Vagina (tissue), 2 donors: ENCODE measurements around the gene IVD. TPM values are rescaled to one million over a fixed set of nuclear protein-coding genes. Genes with fewer than 3 reads are reported as not detected.
"Not testable (repeated sequence)": the region's sequence is repeated elsewhere in the genome, so short reads cannot be mapped to it uniquely, and the experiment has no call there.

Experiments used
- DNase-seq, 2 donors: peaks; one replicate each; pipeline ENCODE4 v3.0.0-alpha.2; 2017; ENCODE audit errors: extremely low spot score in 2 of 2
- H3K27ac ChIP-seq: fragments of 200-600 bp; sonication (generic); one replicate; pipeline ENCODE4 v1.5.1; 2019
- H3K27me3 ChIP-seq: fragments of 200-600 bp; sonication (generic); one replicate; pipeline ENCODE4 v1.5.1; 2019
- H3K36me3 ChIP-seq, 2 donors: fragments of 200-600 bp; sonication (generic); one replicate each; pipeline ENCODE4 v1.5.1; 2017 to 2019
- H3K4me1 ChIP-seq: fragments of 200-600 bp; sonication (generic); one replicate; pipeline ENCODE4 v1.5.1; 2019
- H3K4me3 ChIP-seq, 2 donors: fragments of 200-600 bp; sonication (generic); 1 replicate in 1 of 2; 2 replicates in 1 of 2; pipeline ENCODE4 v1.5.1; 2016 to 2019
- H3K9me3 ChIP-seq: fragments of 200-600 bp; sonication (generic); one replicate; pipeline ENCODE4 v1.5.1; 2019
- POLR2A ChIP-seq, 2 donors: fragments of 450-650 bp; IDR thresholded peaks; one replicate each; pipeline ENCODE4 v1.6.1; 2017; ENCODE audit warnings: antibody characterized with exemption in 2 of 2, mild to moderate bottlenecking in 2 of 2, moderate library complexity in 2 of 2
- POLR2AphosphoS5 ChIP-seq, 2 donors: sonication (generic); formaldehyde crosslinking; IDR thresholded peaks; one replicate each; pipeline ENCODE4 v1.9.0; 2017; ENCODE audit warnings: antibody characterized with exemption in 2 of 2, mild to moderate bottlenecking in 2 of 2, low read depth in 1 of 2; ENCODE audit not compliant: insufficient read depth in 1 of 2
- intact Hi-C: fragments of 100-400 bp; cut with DNase I; formaldehyde crosslinking; loops from one replicate; pipeline ENCODE4 v1.15.1; 2023
- total RNA-seq: library from RNA; depleted of rRNA; stranded (reverse); fragments of >200 nt; gene quantifications from one replicate; pipeline ENCODE4 v1.2.3, GENCODE V29; 2016
- TF ChIP-seq, protein P1 (sequence below), 3 experiments: fragments of 450-650 bp in 2 of 3; fragments of 200-600 bp in 1 of 3; sonication (generic) in 1 of 3; IDR thresholded peaks; one replicate each; pipeline ENCODE4 v1.5.1; 2017 to 2019; ENCODE audit warnings: antibody characterized with exemption in 3 of 3, mild to moderate bottlenecking in 2 of 3, moderate library complexity in 2 of 3

Gene IVD
- total RNA-seq, 1 donor from 2014 or later = 30.4 TPM

DNA sequence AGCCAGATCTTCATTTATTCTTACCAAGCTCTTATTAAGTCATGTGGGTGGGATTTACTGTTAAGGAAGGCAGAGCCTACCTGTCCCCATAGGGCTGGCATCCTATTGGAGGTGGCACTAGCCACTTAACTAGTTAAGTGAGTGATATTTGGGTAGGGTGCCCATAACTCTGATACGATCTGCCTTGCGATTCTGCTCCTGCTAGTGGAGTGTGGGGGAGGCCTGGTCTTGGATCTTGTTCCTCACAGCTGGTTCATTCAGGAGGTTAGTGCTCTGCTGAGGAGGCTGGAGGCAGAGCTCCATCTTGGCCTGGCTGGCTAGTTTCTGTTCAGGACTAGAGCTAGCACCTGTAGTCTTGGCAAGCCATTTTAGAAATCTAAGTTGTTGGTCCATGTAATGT, 44.5 kb downstream of the IVD start:
- Histone ChIP-seq H3K4me1 (peaks cover 58% of the 10 kb centered on the region), H3K27ac (no peak overlapping the region)
- intact Hi-C loops = no loop called here

DNA sequence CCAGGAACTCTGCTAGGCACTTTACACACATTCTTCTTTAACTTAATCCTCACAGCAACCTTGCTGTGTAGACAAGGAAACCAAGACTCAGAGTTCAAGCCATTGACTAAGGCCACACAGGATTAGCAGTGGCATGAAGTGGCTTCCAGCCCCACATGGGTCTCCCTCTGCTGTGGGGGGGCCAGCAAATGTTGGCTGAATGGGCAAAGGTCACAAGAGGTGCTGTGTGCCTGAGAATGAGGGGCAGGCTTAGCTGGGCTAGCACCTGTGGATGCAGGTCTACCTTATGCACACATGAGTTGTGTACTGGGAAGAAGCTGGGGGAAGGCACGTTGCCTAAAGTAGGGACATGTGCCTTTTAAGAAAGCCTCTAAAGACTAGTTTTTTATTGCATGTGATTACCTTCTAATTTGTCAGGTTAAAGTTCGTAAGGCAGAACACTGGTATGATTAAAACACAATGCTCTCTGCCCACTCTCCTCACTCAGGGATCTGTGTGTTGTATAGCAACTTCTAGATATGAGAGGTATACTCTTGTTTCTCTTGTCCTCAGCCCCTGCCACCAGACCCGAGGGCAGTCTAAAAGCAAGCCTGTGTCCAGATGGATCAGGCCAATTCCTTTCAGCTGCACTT, 46.0 kb downstream of the IVD start:
- H3K36me3 ChIP-seq = no peaks in the 10 kb centered on the region
- TF ChIP-seq, protein P1, sequence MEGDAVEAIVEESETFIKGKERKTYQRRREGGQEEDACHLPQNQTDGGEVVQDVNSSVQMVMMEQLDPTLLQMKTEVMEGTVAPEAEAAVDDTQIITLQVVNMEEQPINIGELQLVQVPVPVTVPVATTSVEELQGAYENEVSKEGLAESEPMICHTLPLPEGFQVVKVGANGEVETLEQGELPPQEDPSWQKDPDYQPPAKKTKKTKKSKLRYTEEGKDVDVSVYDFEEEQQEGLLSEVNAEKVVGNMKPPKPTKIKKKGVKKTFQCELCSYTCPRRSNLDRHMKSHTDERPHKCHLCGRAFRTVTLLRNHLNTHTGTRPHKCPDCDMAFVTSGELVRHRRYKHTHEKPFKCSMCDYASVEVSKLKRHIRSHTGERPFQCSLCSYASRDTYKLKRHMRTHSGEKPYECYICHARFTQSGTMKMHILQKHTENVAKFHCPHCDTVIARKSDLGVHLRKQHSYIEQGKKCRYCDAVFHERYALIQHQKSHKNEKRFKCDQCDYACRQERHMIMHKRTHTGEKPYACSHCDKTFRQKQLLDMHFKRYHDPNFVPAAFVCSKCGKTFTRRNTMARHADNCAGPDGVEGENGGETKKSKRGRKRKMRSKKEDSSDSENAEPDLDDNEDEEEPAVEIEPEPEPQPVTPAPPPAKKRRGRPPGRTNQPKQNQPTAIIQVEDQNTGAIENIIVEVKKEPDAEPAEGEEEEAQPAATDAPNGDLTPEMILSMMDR (IDR thresholded peaks at IDR 0.05) = no peak
- TF ChIP-seq POLR2AphosphoS5 (IDR thresholded peaks at IDR 0.05; ENCODE audit: insufficient read depth in 1 of 2, low read depth in 1 of 2) (no peak), POLR2A (IDR thresholded peaks at IDR 0.05) (no peak)
- no peak overlapping the region for H3K4me3 ChIP-seq
- intact Hi-C loops = no loop called here
- peaks cover 61% of the 10 kb centered on the region for H3K4me1 ChIP-seq
- H3K27ac ChIP-seq = no peak overlapping the region
- DNase-seq = no peak
- H3K27me3 ChIP-seq = no peaks in the 10 kb centered on the region
- H3K9me3 ChIP-seq = no peaks in the 10 kb centered on the region

More for the DNA sequence above, 44.5 kb downstream of the IVD start:
- no peak for DNase-seq
- no peaks in the 10 kb centered on the region for H3K27me3 ChIP-seq
- H3K36me3 ChIP-seq = no peaks in the 10 kb centered on the region
- no peaks in the 10 kb centered on the region for H3K9me3 ChIP-seq
- no peak overlapping the region for H3K4me3 ChIP-seq
- TF ChIP-seq POLR2A (IDR thresholded peaks at IDR 0.05) (no peak), POLR2AphosphoS5 (IDR thresholded peaks at IDR 0.05; ENCODE audit: insufficient read depth in 1 of 2, low read depth in 1 of 2) (no peak)
- TF ChIP-seq, protein P1 (IDR thresholded peaks at IDR 0.05) = no peak

GRCh38 chr15:40452296-40453090, 46.9 kb downstream of the IVD start:
- Histone ChIP-seq H3K27ac (no peak overlapping the region), H3K36me3 (no peaks in the 10 kb centered on the region), H3K27me3 (no peaks in the 10 kb centered on the region), H3K4me1 (peaks cover 68% of the 10 kb centered on the region), H3K4me3 (no peak overlapping the region), H3K9me3 (no peaks in the 10 kb centered on the region)
- intact Hi-C loops = no loop called here
- TF ChIP-seq, protein P1 (IDR thresholded peaks at IDR 0.05) = no peak
- no peak for TF ChIP-seq POLR2AphosphoS5 (IDR thresholded peaks at IDR 0.05; ENCODE audit: insufficient read depth in 1 of 2, low read depth in 1 of 2)
- no peak for TF ChIP-seq POLR2A (IDR thresholded peaks at IDR 0.05)
- DNase-seq = no peak

DNA sequence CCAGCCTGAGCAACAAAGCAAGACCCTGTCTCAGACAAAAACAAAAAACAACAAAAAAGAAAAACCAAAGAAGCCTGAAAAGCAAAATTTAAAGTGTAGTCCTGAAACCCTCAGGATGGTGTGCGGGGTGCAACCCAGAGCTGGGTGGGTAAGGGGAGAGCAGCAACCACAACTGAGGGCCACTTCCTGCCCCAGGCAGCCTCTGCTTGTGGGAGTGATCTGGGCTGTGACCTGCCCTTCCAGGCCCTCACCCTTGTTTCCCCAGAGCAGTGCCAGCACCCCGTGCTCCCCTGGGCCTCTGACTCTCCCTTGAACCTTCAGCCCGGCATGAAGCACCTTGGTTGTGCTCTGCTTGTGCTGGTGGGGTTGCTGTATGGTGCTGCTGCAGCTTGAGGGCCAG, 48.3 kb downstream of the IVD start:
- intact Hi-C loops, H3K4me3 ChIP-seq, H3K27me3 ChIP-seq, DNase-seq, H3K9me3 ChIP-seq, H3K27ac ChIP-seq, H3K36me3 ChIP-seq: not testable (repeated sequence)
- peaks cover 68% of the 10 kb centered on the region for H3K4me1 ChIP-seq

GRCh38 chr15:40454904-40455391, 49.4 kb downstream of the IVD start:
- DNase-seq = no peak
- Histone ChIP-seq H3K4me1 (peaks cover 68% of the 10 kb centered on the region), H3K27ac (no peak overlapping the region)

More at GRCh38 chr15:40454904-40455391, 49.4 kb downstream of the IVD start:
- intact Hi-C loops = no loop called here
- TF ChIP-seq, protein P1 (IDR thresholded peaks at IDR 0.05) = no peak
- TF ChIP-seq POLR2A (IDR thresholded peaks at IDR 0.05) (no peak), POLR2AphosphoS5 (IDR thresholded peaks at IDR 0.05; ENCODE audit: insufficient read depth in 1 of 2, low read depth in 1 of 2) (no peak)
- peaks cover 0 to 15% of the 10 kb centered on the region in 2 donors for H3K36me3 ChIP-seq
- H3K4me3 ChIP-seq = no peak overlapping the region
- no peaks in the 10 kb centered on the region for H3K9me3 ChIP-seq
- H3K27me3 ChIP-seq = no peaks in the 10 kb centered on the region
